ENCODE data around the gene ATF7IP. TPM values are rescaled to one million over a fixed set of nuclear protein-coding genes. Genes with fewer than 3 reads are reported as not detected.
A peak's percentile ranks its signal among the peaks of the same experiment; 100 is the strongest.
"Not testable (repeated sequence)": the region's sequence is repeated elsewhere in the genome, so short reads cannot be mapped to it uniquely, and the experiment has no call there.

Gene ATF7IP
- 46.4 TPM for total RNA-seq

GRCh38 chr12:14365294-14366208, at the start of gene ATF7IP:
Gene ATF7IP (plus strand): TSS chr12:14365682. CDS start chr12:14423916, 58,234 bp downstream.
- peaks cover 0 to 7% of the 10 kb centered on the region in 2 donors for H3K36me3 ChIP-seq
- intact Hi-C loops (cut with DNase I), result loop anchor here (5.0 kb wide), 1 partner anchor 108 kb away; no protein-coding TSS in a partner anchor
- peak; percentile 98 to 99 for DNase-seq (ENCODE audit: extremely low spot score in 2 of 2)
- H3K4me1 ChIP-seq, result peaks cover 15% of the 10 kb centered on the region
- TF ChIP-seq POLR2AphosphoS5 (IDR thresholded peaks at IDR 0.05; ENCODE audit: insufficient read depth in 1 of 2, low read depth in 1 of 2), result peak; percentile 91 to 99
- TF ChIP-seq POLR2A (IDR thresholded peaks at IDR 0.05), result peak in 1 of 2 donors; percentile 80
- no peak for TF ChIP-seq CTCF (IDR thresholded peaks at IDR 0.05)
- H3K27me3 ChIP-seq, result no peaks in the 10 kb centered on the region
- H3K4me3 ChIP-seq, result peak within 1 kb of the TSS; percentile 62 to 70
- no peaks in the 10 kb centered on the region for H3K9me3 ChIP-seq
- peak within 1 kb of the TSS; percentile 94 for H3K27ac ChIP-seq

GRCh38 chr12:14317362-14318146, 47.9 kb upstream of the ATF7IP start:
- intact Hi-C loops (cut with DNase I), result no loop called here
- Histone ChIP-seq H3K4me1 (no peaks in the 10 kb centered on the region), H3K4me3 (no peak overlapping the region), H3K36me3 (no peaks in the 10 kb centered on the region), H3K27me3 (no peaks in the 10 kb centered on the region), H3K9me3 (no peaks in the 10 kb centered on the region), H3K27ac (no peak overlapping the region)
- TF ChIP-seq POLR2A (IDR thresholded peaks at IDR 0.05), result no peak
- no peak for TF ChIP-seq CTCF (IDR thresholded peaks at IDR 0.05)
- no peak for TF ChIP-seq POLR2AphosphoS5 (IDR thresholded peaks at IDR 0.05; ENCODE audit: insufficient read depth in 1 of 2, low read depth in 1 of 2)
- DNase-seq (ENCODE audit: extremely low spot score in 2 of 2), result peak in 1 of 2 donors; percentile 11

- H3K27me3 ChIP-seq; intact Hi-C loops (cut with DNase I): not testable (repeated sequence)
These were observed 45.6 kb upstream of the ATF7IP start for GRCh38 chr12:14319704-14320427.

GRCh38 chr12:14322403-14322802, 43.1 kb upstream of the ATF7IP start:
- H3K27me3 ChIP-seq, result no peaks in the 10 kb centered on the region
- H3K4me1 ChIP-seq, result no peaks in the 10 kb centered on the region
- TF ChIP-seq CTCF (IDR thresholded peaks at IDR 0.05), result no peak
- TF ChIP-seq POLR2AphosphoS5 (IDR thresholded peaks at IDR 0.05; ENCODE audit: insufficient read depth in 1 of 2, low read depth in 1 of 2), result no peak
- TF ChIP-seq POLR2A (IDR thresholded peaks at IDR 0.05), result no peak
- H3K36me3 ChIP-seq, result no peaks in the 10 kb centered on the region
- no peak for DNase-seq (ENCODE audit: extremely low spot score in 2 of 2)
- H3K27ac ChIP-seq, result no peak overlapping the region
- no peak overlapping the region for H3K4me3 ChIP-seq
- no peaks in the 10 kb centered on the region for H3K9me3 ChIP-seq
- intact Hi-C loops (cut with DNase I), result no loop called here

More at GRCh38 chr12:14319704-14320427, 45.6 kb upstream of the ATF7IP start:
- H3K27ac ChIP-seq, H3K4me1 ChIP-seq, H3K4me3 ChIP-seq, H3K36me3 ChIP-seq, H3K9me3 ChIP-seq: not testable (repeated sequence)
- peak in 1 of 2 donors; percentile 2 for DNase-seq (ENCODE audit: extremely low spot score in 2 of 2)

- H3K4me3 ChIP-seq, result no peak overlapping the region
- no peaks in the 10 kb centered on the region for H3K36me3 ChIP-seq
- H3K9me3 ChIP-seq, result no peaks in the 10 kb centered on the region
- H3K4me1 ChIP-seq, result no peaks in the 10 kb centered on the region
- DNase-seq (ENCODE audit: extremely low spot score in 2 of 2), result no peak
- H3K27ac ChIP-seq, result no peak overlapping the region
- no peak for TF ChIP-seq POLR2A (IDR thresholded peaks at IDR 0.05)
- no peaks in the 10 kb centered on the region for H3K27me3 ChIP-seq
- intact Hi-C loops (cut with DNase I), result no loop called here
These were observed 39.7 kb upstream of the ATF7IP start for GRCh38 chr12:14325716-14326343.

All from vagina (tissue), 2 donors.